ENCODE data around the gene PSENEN.

The PSENEN gene

GRCh38 chr19:35703343-35703742, 42.1 kb upstream of the PSENEN start:
- no peak overlapping the region for H3K4me3 ChIP-seq (ENCODE audit: low read depth, low read length)
- TF ChIP-seq ZNF169 (tag by site-specific recombination; IDR thresholded peaks at IDR 0.05) = no peak
- no peak for TF ChIP-seq ZNF132 (tag by site-specific recombination; IDR thresholded peaks at IDR 0.05; ENCODE audit: borderline replicate concordance)
- no peak for TF ChIP-seq ZNF776 (tag by site-specific recombination; IDR thresholded peaks at IDR 0.05; ENCODE audit: borderline replicate concordance)
- peak; percentile 96 for TF ChIP-seq KLF10 (tag by site-specific recombination; IDR thresholded peaks at IDR 0.05)
- no peak for TF ChIP-seq ZNF214 (tag by site-specific recombination; IDR thresholded peaks at IDR 0.05; ENCODE audit: borderline replicate concordance)
- no peak for TF ChIP-seq KLF9 (tag by site-specific recombination; IDR thresholded peaks at IDR 0.05; ENCODE audit: low read depth)
- no peaks in the 10 kb centered on the region; a peak in 1 of 3 replicates for H3K36me3 ChIP-seq (ENCODE audit: control insufficient read depth in 2 of 2, insufficient read depth in 1 of 2, low read length in 2 of 2)
- POLR2A ChIA-PET = interaction anchor here (1.0 to 2.6 kb wide), 20 partner anchors 9 to 1668 kb away, joined by 3 to 38 read pairs (median 5); partner anchors contain the start of genes COX6B1, LIN37, PSENEN and U2AF1L4
- no peak overlapping the region for H3K27ac ChIP-seq (ENCODE audit: extremely low read depth, low read depth, low read length)
- CTCF ChIA-PET = interaction anchor here (0.6 to 5.7 kb wide), 14 partner anchors 9 to 576 kb away, joined by 3 to 46 read pairs (median 4); partner anchors contain the start of gene COX6B1
- no peaks in the 10 kb centered on the region for H3K9me3 ChIP-seq (ENCODE audit: control insufficient read depth, insufficient read depth, low read depth, low read length)
- H3K4me1 ChIP-seq (ENCODE audit: control insufficient read depth, insufficient read depth, low read length) = peaks cover 6% of the 10 kb centered on the region

DNA sequence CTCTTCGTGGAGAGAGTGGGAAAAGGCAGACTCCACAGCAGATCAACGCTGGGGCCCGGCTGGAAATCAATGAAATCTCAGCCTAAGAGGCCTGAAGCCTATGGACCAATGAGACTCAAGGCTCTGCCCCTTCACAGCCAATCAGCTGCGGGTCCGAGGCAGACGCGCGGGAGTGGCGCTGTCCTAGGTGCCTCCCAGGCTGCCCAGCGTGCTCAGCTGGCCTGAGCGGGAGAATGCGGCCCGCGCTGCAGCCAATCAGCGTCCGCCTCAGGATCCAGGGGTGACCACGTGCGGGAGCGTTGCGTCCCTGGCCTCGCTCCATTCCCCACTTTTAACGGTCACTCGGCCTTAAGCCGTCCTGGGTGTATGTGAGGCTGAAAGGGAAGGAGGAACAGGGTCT, 41.2 kb upstream of the PSENEN start, which contains the start of gene ZBTB32:
ZBTB32 (plus strand) TSS at position 341 of the 400 bp plus-strand sequence. CDS start 10,069 bp downstream, outside the sequence.
- CTCF ChIA-PET = interaction anchor here (0.6 to 5.7 kb wide), 7 partner anchors 8 to 416 kb away, joined by 3 to 46 read pairs (median 4); no protein-coding TSS in a partner anchor
- Histone ChIP-seq H3K9me3 (ENCODE audit: control insufficient read depth, insufficient read depth, low read depth, low read length) (no peaks in the 10 kb centered on the region), H3K4me1 (ENCODE audit: control insufficient read depth, insufficient read depth, low read length) (peaks cover 6% of the 10 kb centered on the region), H3K27ac (ENCODE audit: extremely low read depth, low read depth, low read length) (no peak within 1 kb of the TSS), H3K4me3 (ENCODE audit: low read depth, low read length) (no peak within 1 kb of the TSS), H3K36me3 (ENCODE audit: control insufficient read depth in 2 of 2, insufficient read depth in 1 of 2, low read length in 2 of 2) (no peaks in the 10 kb centered on the region; a peak in 1 of 3 replicates)
- TF ChIP-seq, protein P1, sequence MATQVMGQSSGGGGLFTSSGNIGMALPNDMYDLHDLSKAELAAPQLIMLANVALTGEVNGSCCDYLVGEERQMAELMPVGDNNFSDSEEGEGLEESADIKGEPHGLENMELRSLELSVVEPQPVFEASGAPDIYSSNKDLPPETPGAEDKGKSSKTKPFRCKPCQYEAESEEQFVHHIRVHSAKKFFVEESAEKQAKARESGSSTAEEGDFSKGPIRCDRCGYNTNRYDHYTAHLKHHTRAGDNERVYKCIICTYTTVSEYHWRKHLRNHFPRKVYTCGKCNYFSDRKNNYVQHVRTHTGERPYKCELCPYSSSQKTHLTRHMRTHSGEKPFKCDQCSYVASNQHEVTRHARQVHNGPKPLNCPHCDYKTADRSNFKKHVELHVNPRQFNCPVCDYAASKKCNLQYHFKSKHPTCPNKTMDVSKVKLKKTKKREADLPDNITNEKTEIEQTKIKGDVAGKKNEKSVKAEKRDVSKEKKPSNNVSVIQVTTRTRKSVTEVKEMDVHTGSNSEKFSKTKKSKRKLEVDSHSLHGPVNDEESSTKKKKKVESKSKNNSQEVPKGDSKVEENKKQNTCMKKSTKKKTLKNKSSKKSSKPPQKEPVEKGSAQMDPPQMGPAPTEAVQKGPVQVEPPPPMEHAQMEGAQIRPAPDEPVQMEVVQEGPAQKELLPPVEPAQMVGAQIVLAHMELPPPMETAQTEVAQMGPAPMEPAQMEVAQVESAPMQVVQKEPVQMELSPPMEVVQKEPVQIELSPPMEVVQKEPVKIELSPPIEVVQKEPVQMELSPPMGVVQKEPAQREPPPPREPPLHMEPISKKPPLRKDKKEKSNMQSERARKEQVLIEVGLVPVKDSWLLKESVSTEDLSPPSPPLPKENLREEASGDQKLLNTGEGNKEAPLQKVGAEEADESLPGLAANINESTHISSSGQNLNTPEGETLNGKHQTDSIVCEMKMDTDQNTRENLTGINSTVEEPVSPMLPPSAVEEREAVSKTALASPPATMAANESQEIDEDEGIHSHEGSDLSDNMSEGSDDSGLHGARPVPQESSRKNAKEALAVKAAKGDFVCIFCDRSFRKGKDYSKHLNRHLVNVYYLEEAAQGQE (tag by site-specific recombination; IDR thresholded peaks at IDR 0.05) = peak; percentile 98
- TF ChIP-seq ZBTB26 (tag by site-specific recombination; optimal IDR thresholded peaks at IDR 0.05) (no peak), ZNF776 (tag by site-specific recombination; IDR thresholded peaks at IDR 0.05; ENCODE audit: borderline replicate concordance) (no peak)
- POLR2A ChIA-PET = interaction anchor here (1.4 kb wide), 1 partner anchor 9 kb away, joined by 3 read pairs; no protein-coding TSS in a partner anchor

DNA sequence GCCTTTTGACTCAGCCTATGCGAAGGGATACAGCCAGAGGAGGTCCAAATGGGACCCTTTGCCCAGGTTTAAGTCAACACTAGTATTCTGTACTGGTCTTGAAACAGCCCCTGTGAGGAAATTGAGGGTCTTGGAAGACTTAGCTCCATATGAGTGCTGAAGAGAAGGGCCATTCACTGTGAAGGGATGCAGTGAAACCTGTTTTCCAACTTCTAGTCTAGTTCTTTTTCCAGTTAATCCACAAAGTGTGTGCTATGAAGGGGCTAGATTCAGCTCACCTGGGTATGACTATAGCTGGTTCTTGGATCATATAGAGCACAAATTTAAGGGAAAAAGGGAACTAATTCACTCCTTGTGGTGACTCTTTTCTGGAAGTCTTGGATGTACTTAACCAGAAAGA, 37.1 kb upstream of the PSENEN start:
- Histone ChIP-seq H3K4me1 (ENCODE audit: control insufficient read depth, insufficient read depth, low read length) (0 out of 2 replicates have a peak, but pooled peaks cover 2% of the 10 kb centered on the region), H3K36me3 (ENCODE audit: control insufficient read depth in 2 of 2, insufficient read depth in 1 of 2, low read length in 2 of 2) (no peaks in the 10 kb centered on the region; a peak in 1 of 3 replicates), H3K4me3 (ENCODE audit: low read depth, low read length) (no peak overlapping the region), H3K27ac (ENCODE audit: extremely low read depth, low read depth, low read length) (no peak overlapping the region), H3K9me3 (ENCODE audit: control insufficient read depth, insufficient read depth, low read depth, low read length) (no peaks in the 10 kb centered on the region)
- CTCF ChIA-PET = interaction anchor here (0.5 to 4.2 kb wide), 7 partner anchors 14 to 259 kb away, joined by 3 to 29 read pairs (median 4); no protein-coding TSS in a partner anchor
- POLR2A ChIA-PET = interaction anchor here (0.7 to 1.4 kb wide), 6 partner anchors 7 to 112 kb away, joined by 3 to 5 read pairs (median 4); partner anchors contain the start of gene LIN37
- TF ChIP-seq ZNF555 (tag by site-specific recombination; conservative IDR thresholded peaks at IDR 0.05) (no peak), ZNF10 (tag by site-specific recombination; IDR thresholded peaks at IDR 0.05) (no peak), ZNF426 (tag by site-specific recombination; IDR thresholded peaks at IDR 0.05) (no peak), ZSCAN16 (tag by site-specific recombination; IDR thresholded peaks at IDR 0.05) (no peak), SP3 (tag by site-specific recombination; IDR thresholded peaks at IDR 0.05) (no peak), ZNF114 (tag by site-specific recombination; IDR thresholded peaks at IDR 0.05) (no peak), ZXDB (tag by site-specific recombination; IDR thresholded peaks at IDR 0.05) (no peak), ZBTB20 (tag by site-specific recombination; IDR thresholded peaks at IDR 0.05) (no peak), ZNF148 (tag by site-specific recombination; IDR thresholded peaks at IDR 0.05; ENCODE audit: borderline replicate concordance) (no peak)
- TF ChIP-seq, protein P2, sequence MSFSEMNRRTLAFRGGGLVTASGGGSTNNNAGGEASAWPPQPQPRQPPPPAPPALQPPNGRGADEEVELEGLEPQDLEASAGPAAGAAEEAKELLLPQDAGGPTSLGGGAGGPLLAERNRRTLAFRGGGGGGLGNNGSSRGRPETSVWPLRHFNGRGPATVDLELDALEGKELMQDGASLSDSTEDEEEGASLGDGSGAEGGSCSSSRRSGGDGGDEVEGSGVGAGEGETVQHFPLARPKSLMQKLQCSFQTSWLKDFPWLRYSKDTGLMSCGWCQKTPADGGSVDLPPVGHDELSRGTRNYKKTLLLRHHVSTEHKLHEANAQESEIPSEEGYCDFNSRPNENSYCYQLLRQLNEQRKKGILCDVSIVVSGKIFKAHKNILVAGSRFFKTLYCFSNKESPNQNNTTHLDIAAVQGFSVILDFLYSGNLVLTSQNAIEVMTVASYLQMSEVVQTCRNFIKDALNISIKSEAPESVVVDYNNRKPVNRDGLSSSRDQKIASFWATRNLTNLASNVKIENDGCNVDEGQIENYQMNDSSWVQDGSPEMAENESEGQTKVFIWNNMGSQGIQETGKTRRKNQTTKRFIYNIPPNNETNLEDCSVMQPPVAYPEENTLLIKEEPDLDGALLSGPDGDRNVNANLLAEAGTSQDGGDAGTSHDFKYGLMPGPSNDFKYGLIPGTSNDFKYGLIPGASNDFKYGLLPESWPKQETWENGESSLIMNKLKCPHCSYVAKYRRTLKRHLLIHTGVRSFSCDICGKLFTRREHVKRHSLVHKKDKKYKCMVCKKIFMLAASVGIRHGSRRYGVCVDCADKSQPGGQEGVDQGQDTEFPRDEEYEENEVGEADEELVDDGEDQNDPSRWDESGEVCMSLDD (tag by site-specific recombination; IDR thresholded peaks at IDR 0.05) = no peak
